ENCODE results near the gene RSPH1.

DNA sequence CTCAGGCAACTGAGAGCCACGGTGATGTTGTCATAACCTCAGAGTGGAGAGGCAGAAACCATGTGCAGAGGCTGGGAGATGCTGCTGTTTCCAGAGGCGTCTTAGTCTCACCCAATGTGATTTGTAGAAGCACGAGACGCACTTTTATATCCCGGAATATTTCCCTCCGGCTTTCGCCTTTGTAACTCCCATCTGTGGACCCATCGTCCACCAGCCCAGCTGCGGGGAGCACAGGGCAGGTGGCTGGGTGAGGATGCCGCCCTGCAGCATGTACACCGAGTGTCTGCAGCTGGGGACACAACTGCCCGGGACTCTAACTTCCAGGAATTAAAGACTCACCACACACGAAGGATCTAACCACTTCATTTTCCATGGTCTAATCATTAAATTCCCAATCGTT is 48.8 kb downstream of the RSPH1 start:
- TF ChIP-seq CTCF (conservative IDR thresholded peaks at IDR 0.05; ENCODE audit: low read depth, low read length) (no peak), SMC3 (IDR thresholded peaks at IDR 0.05; ENCODE audit: low read depth, low read length) (no peak), USF2 (IDR thresholded peaks at IDR 0.05; ENCODE audit: low read depth, low read length) (no peak), MAFK (IDR thresholded peaks at IDR 0.05; ENCODE audit: low read depth, low read length) (no peak), NFE2L2 (IDR thresholded peaks at IDR 0.05; ENCODE audit: low read depth, low read length) (no peak), POLR2A (IDR thresholded peaks at IDR 0.05; ENCODE audit: low read depth, low read length) (no peak), RAD21 (IDR thresholded peaks at IDR 0.05; ENCODE audit: low read length) (no peak), CEBPB (IDR thresholded peaks at IDR 0.05; ENCODE audit: low read depth, low read length) (no peak), FOS (IDR thresholded peaks at IDR 0.05; ENCODE audit: low read depth, low read length) (no peak)

Measured in IMR-90 (cell line).